HT-29 (cell line): ENCODE data around the gene ARHGDIB. TPM values are rescaled to one million over a fixed set of nuclear protein-coding genes. Genes with fewer than 3 reads are reported as not detected.

ENCODE experiments used
- DNase-seq: peaks from one replicate; pipeline ENCODE4 v3.0.0-alpha.2; 2015; ENCODE audit warnings: low spot score
- total RNA-seq: library from RNA; depleted of rRNA; stranded (reverse); fragments of >200 nt; shearing (Covaris generic); gene quantifications from 2 replicates; pipeline ENCODE4 v1.2.3, GENCODE V29; 2014; rRNA removed

ARHGDIB gene
- total RNA-seq = 42.2 and 46.1 TPM in 2 replicates

- DNase-seq = no peak
These were observed at the start of gene ARHGDIB for GRCh38 chr12:14961466-14962152. TSS of gene ARHGDIB (minus strand) at chr12:14961601. CDS start at chr12:14950712, 10,889 bp downstream.

GRCh38 chr12:15011162-15011561 is 49.8 kb upstream of the ARHGDIB start:
- DNase-seq = peak; percentile 52

GRCh38 chr12:15007551-15007950 is 46.1 kb upstream of the ARHGDIB start:
- no peak for DNase-seq

- no peak for DNase-seq
These were observed 43.7 kb upstream of the ARHGDIB start for GRCh38 chr12:15005064-15005463.

- no peak for DNase-seq
These were observed 43.0 kb upstream of the ARHGDIB start for GRCh38 chr12:15004421-15004820.

GRCh38 chr12:15001733-15002382 is 40.5 kb upstream of the ARHGDIB start:
- DNase-seq = no peak

GRCh38 chr12:15000575-15000974 is 39.2 kb upstream of the ARHGDIB start:
- DNase-seq = no peak

GRCh38 chr12:14999695-15000365 is 38.4 kb upstream of the ARHGDIB start:
- DNase-seq = no peak

GRCh38 chr12:14999021-14999694 is 37.8 kb upstream of the ARHGDIB start:
- DNase-seq = no peak

- no peak for DNase-seq
These were observed 36.6 kb upstream of the ARHGDIB start for GRCh38 chr12:14997998-14998397.

GRCh38 chr12:14995583-14996425 is 34.4 kb upstream of the ARHGDIB start:
- DNase-seq = peak; percentile 78

GRCh38 chr12:14994610-14995009 is 33.2 kb upstream of the ARHGDIB start:
- DNase-seq = no peak

GRCh38 chr12:14993537-14994266 is 32.3 kb upstream of the ARHGDIB start:
- DNase-seq = no peak

- DNase-seq = no peak
These were observed 31.7 kb upstream of the ARHGDIB start for GRCh38 chr12:14993117-14993516.

GRCh38 chr12:14992673-14993072 is 31.3 kb upstream of the ARHGDIB start:
- DNase-seq = no peak

- DNase-seq = no peak
These were observed 29.7 kb upstream of the ARHGDIB start for GRCh38 chr12:14991069-14991468.

GRCh38 chr12:14989790-14990189 is 28.4 kb upstream of the ARHGDIB start:
- no peak for DNase-seq

- no peak for DNase-seq
These were observed 26.6 kb upstream of the ARHGDIB start for GRCh38 chr12:14988035-14988434.

GRCh38 chr12:14986449-14986848 is 25.0 kb upstream of the ARHGDIB start:
- peak; percentile 14 for DNase-seq

GRCh38 chr12:14984766-14985285 is 23.4 kb upstream of the ARHGDIB start:
- no peak for DNase-seq
